ENCODE results near the gene LIN37.

GRCh38 chr19:35752746-35753350 is 4.5 kb downstream of the LIN37 start:
- TF ChIP-seq CTCF (IDR thresholded peaks at IDR 0.05) (no peak), EZH2 (IDR thresholded peaks at IDR 0.05) (no peak)
